Uterine smooth muscle cell (primary cell): ENCODE data around the gene RTN4IP1. TPM values are rescaled to one million over a fixed set of nuclear protein-coding genes. Genes with fewer than 3 reads are reported as not detected.

Experiments
- total RNA-seq: library from RNA; depleted of rRNA; stranded (reverse); fragments of >200 nt; gene quantifications from 2 replicates; pipeline ENCODE4 v1.2.3, GENCODE V29; 2014

Gene RTN4IP1, protein sequence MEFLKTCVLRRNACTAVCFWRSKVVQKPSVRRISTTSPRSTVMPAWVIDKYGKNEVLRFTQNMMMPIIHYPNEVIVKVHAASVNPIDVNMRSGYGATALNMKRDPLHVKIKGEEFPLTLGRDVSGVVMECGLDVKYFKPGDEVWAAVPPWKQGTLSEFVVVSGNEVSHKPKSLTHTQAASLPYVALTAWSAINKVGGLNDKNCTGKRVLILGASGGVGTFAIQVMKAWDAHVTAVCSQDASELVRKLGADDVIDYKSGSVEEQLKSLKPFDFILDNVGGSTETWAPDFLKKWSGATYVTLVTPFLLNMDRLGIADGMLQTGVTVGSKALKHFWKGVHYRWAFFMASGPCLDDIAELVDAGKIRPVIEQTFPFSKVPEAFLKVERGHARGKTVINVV
- 9.1 and 13.8 TPM in 2 replicates for total RNA-seq

GRCh38 chr6:106629103-106629858 lies at the start of gene RTN4IP1, which contains the start of gene QRSL1:
Gene RTN4IP1, minus strand, starts transcription at chr6:106629498. Its CDS starts 477 bp downstream, at chr6:106629021.
Gene QRSL1, plus strand, starts transcription at chr6:106629578. Its CDS starts 104 bp downstream, at chr6:106629682.

Other genes starting within 250 kb of the RTN4IP1 start
- gene QRSL1, start 80 bp upstream of the RTN4IP1 start, total RNA-seq = 10.1 and 13.4 TPM in 2 replicates